Fibroblast of lung (primary cell): Measurements from ENCODE around the gene ING1. TPM values are rescaled to one million over a fixed set of nuclear protein-coding genes. Genes with fewer than 3 reads are reported as not detected.
"Not testable (repeated sequence)": the region's sequence is repeated elsewhere in the genome, so short reads cannot be mapped to it uniquely, and the experiment has no call there.

Experiments used
- DNase-seq, 2 donors: peaks; one replicate each; pipeline versions ENCODE4 v3.0.0 to v3.0.0-alpha.2; 2010; ENCODE audit warnings: low read depth in 2 of 2
- H2AFZ ChIP-seq: 2 replicates; pipeline ENCODE4 v1.5.1; 2012; ENCODE audit warnings: low read length, control low read depth, inconsistent platforms
- H3K27ac ChIP-seq: 2 replicates; pipeline ENCODE4 v1.5.1; 2011; ENCODE audit warnings: low read length, control low read depth; ENCODE audit not compliant: insufficient read depth
- H3K27me3 ChIP-seq: 2 replicates; pipeline ENCODE4 v1.5.1; 2011; ENCODE audit warnings: mild to moderate bottlenecking, low read length; ENCODE audit not compliant: control insufficient read depth, insufficient read depth
- H3K36me3 ChIP-seq: 2 replicates; pipeline ENCODE4 v1.5.1; 2011; ENCODE audit warnings: low read length; ENCODE audit not compliant: control insufficient read depth, insufficient read depth
- H3K4me1 ChIP-seq: 2 replicates; pipeline ENCODE4 v1.5.1; 2011; ENCODE audit warnings: low read length; ENCODE audit not compliant: control insufficient read depth, insufficient read depth; ENCODE audit errors: extremely low read depth
- H3K4me2 ChIP-seq: 2 replicates; pipeline ENCODE4 v1.5.1; 2011; ENCODE audit warnings: low read length, control low read depth; ENCODE audit not compliant: insufficient read depth; ENCODE audit errors: extremely low read depth
- H3K4me3 ChIP-seq, 4 experiments: fragments of 200-600 bp in 1 of 4; sonication (generic) in 1 of 4; replicated peaks in 1 of 4; 2 replicates each; pipeline ENCODE4 v1.5.1; 2011 to 2016; ENCODE audit warnings: low read length in 4 of 4, low read depth in 3 of 4, mild to moderate bottlenecking in 3 of 4, control low read depth in 2 of 4, inconsistent platforms in 1 of 4, mixed read lengths in 1 of 4; ENCODE audit not compliant: insufficient read depth in 1 of 4; ENCODE audit errors: control extremely low read depth in 1 of 4
- H3K79me2 ChIP-seq: 2 replicates; pipeline ENCODE4 v1.5.1; 2012; ENCODE audit warnings: mild to moderate bottlenecking, low read length, inconsistent platforms; ENCODE audit not compliant: control insufficient read depth, insufficient read depth
- H3K9ac ChIP-seq: 2 replicates; pipeline ENCODE4 v1.5.1; 2011; ENCODE audit warnings: mild to moderate bottlenecking, low read length, control low read depth; ENCODE audit not compliant: insufficient read depth
- H3K9me3 ChIP-seq: 2 replicates; pipeline ENCODE4 v1.5.1; 2012; ENCODE audit warnings: low read depth, low read length; ENCODE audit not compliant: control insufficient read depth, insufficient read depth
- H4K20me1 ChIP-seq: 2 replicates; pipeline ENCODE4 v1.5.1; 2011; ENCODE audit warnings: low read length; ENCODE audit not compliant: control insufficient read depth, insufficient read depth; ENCODE audit errors: extremely low read depth
- CTCF ChIP-seq, 2 donors: IDR thresholded peaks in 1 of 2; conservative IDR thresholded peaks in 1 of 2; 1 replicate in 1 of 2; 2 replicates in 1 of 2; pipeline ENCODE4 v1.5.1; 2011 to 2012; ENCODE audit warnings: low read length in 2 of 2, control low read depth in 1 of 2, inconsistent platforms in 1 of 2, low read depth in 1 of 2, mild to moderate bottlenecking in 1 of 2
- EZH2 ChIP-seq: IDR thresholded peaks from 2 replicates; pipeline ENCODE4 v1.5.1; 2012; ENCODE audit warnings: low read length, control low read depth, mild to moderate bottlenecking; ENCODE audit errors: missing control alignments
- polyA plus RNA-seq, 2 donors: library from polyadenylated mRNA; depleted of rRNA in 1 of 2; stranded (reverse) in 1 of 2; unstranded in 1 of 2; fragments of >200 nt; gene quantifications; 2 replicates each; pipeline ENCODE4 v1.2.1, GENCODE V29; 2011 to 2012; ENCODE audit warnings: missing spikeins in 1 of 2
- total RNA-seq: library from RNA; depleted of rRNA; stranded (reverse); fragments of >200 nt; gene quantifications from 2 replicates; pipeline ENCODE4 v1.2.1, GENCODE V29; 2014

Gene ING1
- total and polyA plus RNA-seq, 2 donors (not counting 1 experiment from before 2014, with no cell fraction given), result 7.9 to 13.0 TPM

- Histone ChIP-seq H3K4me2 (no peak overlapping the region), H3K4me3 (no peak overlapping the region), H3K79me2 (no peaks in the 10 kb centered on the region), H3K36me3 (peaks cover 12% of the 10 kb centered on the region), H3K9ac (no peak overlapping the region), H4K20me1 (no peaks in the 10 kb centered on the region), H2AFZ (no peak overlapping the region), H3K27me3 (no peaks in the 10 kb centered on the region), H3K4me1 (peaks cover 2% of the 10 kb centered on the region), H3K9me3 (no peaks in the 10 kb centered on the region), H3K27ac (no peak overlapping the region)
- no peak for DNase-seq
- TF ChIP-seq CTCF (conservative IDR thresholded peaks at IDR 0.05 in 1 of 2, IDR thresholded peaks at IDR 0.05 in 1 of 2; ENCODE audit: low read depth in 1 of 2, low read length in 2 of 2) (no peak), EZH2 (no peak)
Measured at GRCh38 chr13:110689711-110690110, 23.8 kb upstream of the ING1 start.

GRCh38 chr13:110690516-110690915 is 23.0 kb upstream of the ING1 start:
- H3K4me1 ChIP-seq, result no peaks in the 10 kb centered on the region
- no peaks in the 10 kb centered on the region for H3K27me3 ChIP-seq
- no peaks in the 10 kb centered on the region for H3K9me3 ChIP-seq
- peaks cover 12% of the 10 kb centered on the region for H3K36me3 ChIP-seq
- no peak for DNase-seq
- H3K4me2 ChIP-seq, result no peak overlapping the region
- H3K4me3 ChIP-seq, result no peak overlapping the region
- H3K9ac ChIP-seq, result no peak overlapping the region
- H3K79me2 ChIP-seq, result no peaks in the 10 kb centered on the region
- H2AFZ ChIP-seq, result no peak overlapping the region
- no peak overlapping the region for H3K27ac ChIP-seq
- H4K20me1 ChIP-seq, result no peaks in the 10 kb centered on the region
- TF ChIP-seq EZH2 (no peak), CTCF (conservative IDR thresholded peaks at IDR 0.05 in 1 of 2, IDR thresholded peaks at IDR 0.05 in 1 of 2; ENCODE audit: low read depth in 1 of 2, low read length in 2 of 2) (no peak)

- not testable (repeated sequence) for H2AFZ ChIP-seq, H3K4me1 ChIP-seq, H3K9ac ChIP-seq, H3K9me3 ChIP-seq, H3K36me3 ChIP-seq, H3K4me3 ChIP-seq, DNase-seq, H3K4me2 ChIP-seq, H4K20me1 ChIP-seq, H3K79me2 ChIP-seq, H3K27ac ChIP-seq, H3K27me3 ChIP-seq
Measured at GRCh38 chr13:110695774-110696173, 17.7 kb upstream of the ING1 start.
